GM19467 (cell line): ENCODE measurements around the gene CAPN15.

Experiments used
- ATAC-seq: cut with Tn5 transposase; IDR thresholded peaks from one replicate; pipeline ENCODE4 v1.9.1; 2021; ENCODE audit warnings: mild to moderate bottlenecking, moderate library complexity; ENCODE audit not compliant: unreplicated experiment

Gene CAPN15

DNA sequence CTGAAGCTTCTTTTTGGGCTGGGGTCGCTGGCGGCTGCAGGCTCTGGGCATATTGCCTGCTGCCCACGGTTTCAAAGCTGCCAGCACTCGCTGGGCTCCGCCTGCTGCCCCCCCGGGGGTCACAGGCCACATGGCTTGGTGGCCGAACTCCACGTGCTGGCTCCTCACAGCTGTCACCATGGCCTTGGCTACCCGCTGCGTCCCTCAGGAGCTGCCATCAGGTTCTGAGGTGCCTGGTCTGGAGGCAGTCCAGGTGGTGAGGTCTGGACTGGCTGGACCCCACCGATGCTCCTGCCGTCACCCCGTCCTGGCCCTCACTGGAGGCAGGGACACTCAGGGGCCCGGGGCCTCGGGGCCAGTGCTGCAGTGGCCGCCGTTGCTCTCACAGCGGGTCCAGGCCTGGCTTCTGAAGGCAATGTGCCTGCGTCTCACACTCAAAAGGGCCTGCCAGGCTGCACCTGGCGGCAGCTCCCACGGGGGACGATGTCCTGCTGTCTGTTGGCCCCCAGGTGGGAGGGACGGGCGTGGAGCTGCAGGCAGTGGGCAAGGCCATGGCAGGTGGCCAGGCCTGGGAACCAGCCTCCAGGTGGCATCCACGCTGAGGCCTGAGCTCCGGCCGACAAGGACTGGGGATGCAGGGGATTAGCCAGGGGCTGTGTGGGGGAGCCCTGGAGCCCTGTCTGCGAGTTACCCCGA is 13.3 kb downstream of the CAPN15 start:
- ATAC-seq, result no peak

DNA sequence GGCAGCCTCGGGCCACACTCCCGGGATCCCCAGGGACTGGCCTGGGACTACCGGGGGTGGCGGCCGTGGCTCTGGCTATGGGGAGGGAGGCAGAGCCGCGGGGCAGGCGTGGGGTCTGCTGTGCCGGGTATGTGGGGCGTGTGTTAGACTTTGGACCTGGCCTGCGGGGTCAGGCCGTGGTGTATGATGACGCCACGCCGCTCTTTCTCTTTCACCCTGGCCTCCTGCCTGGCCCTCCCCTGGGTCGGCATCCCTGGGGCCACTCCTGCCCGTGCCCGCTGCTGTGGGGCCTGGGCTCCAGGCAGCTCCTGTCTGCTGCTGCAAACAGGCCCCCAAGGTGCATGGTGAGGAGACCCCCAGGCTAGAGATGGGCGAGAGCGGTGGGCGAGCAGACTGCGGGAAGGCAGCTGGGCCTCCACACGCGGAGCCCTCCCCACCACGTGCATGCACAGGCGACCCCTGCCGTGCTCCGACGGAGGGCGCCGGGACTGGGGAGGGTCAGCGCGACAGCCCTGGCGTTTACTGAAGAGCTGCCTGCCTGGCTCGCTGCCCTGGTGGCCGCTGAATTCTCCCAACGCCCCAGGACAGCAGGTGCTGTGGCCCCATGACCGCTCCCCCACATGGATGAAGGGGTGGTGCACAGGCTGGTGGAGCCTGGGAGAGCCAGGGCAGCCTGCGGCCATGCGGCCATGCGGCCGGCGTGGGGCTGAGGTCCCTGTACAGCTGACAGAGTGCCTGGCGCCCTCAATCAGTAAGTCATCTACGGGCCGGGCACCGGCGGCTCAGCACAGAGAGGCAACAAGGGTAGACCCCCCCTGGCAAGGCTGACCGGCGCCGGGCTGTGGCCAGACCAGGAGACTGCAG is 16.0 kb downstream of the CAPN15 start:
- no peak for ATAC-seq

DNA sequence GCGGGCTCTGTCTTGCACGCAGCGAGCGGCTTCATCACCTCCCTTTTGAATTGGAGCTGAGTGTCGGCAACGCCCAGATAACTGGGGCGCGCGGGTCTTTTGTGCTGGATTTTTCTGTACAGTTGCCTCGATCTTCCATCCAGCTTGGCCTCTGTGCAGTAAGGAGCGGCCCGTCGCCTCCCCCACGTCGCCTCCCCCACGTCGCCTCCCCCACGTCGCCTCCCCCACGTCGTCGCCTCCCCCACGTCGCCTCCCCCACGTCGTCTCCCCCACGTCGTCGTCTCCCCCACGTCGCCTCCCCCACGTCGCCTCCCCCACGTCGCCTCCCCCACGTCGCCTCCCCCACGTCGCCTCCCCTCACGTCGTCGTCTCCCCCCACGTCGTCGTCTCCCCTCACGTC is 17.0 kb downstream of the CAPN15 start:
- no peak for ATAC-seq

DNA sequence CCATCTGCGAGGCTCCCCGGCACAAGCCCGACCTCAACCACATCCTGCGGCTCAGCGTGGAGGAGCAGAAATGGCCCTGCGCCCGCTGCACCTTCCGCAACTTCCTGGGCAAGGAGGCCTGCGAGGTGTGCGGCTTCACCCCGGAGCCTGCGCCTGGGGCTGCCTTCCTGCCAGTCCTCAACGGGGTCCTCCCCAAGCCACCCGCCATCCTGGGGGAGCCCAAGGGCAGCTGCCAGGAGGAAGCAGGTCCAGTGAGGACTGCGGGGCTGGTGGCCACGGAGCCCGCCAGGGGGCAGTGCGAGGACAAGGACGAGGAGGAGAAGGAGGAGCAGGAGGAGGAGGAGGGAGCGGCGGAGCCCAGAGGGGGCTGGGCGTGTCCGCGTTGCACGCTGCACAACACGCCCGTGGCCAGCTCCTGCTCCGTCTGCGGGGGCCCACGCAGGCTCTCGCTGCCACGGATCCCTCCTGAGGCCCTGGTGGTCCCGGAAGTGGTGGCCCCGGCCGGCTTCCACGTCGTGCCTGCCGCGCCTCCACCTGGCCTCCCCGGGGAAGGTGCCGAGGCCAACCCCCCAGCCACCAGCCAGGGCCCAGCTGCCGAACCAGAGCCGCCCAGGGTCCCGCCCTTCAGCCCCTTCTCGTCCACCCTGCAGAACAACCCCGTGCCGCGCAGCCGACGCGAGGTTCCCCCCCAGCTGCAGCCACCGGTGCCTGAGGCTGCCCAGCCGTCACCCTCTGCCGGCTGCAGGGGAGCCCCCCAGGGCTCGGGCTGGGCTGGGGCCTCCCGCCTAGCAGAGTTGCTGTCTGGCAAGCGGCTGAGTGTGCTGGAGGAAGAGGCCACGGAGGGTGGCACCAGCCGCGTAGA is 19.6 kb downstream of the CAPN15 start:
- no peak for ATAC-seq

DNA sequence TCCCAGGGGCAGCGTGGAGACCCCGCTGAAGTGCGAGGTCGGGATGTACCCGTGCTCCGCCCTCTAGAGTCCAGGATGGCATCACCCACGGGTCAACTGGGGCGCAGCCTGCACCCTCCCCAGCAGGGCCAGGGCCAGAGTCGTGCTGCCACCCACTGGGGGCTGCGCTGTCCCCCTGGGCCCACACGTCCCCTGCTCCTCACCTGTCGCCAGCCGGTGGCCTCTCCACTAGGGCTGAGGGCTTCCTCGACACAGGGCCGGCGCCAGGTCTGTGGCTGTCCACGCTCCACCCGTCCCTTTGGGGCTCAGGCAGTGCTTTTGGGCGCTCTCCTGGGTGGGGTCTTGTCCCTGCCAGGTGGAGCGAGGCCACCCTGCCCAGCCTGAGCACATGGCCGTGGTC is 21.1 kb downstream of the CAPN15 start:
- no peak for ATAC-seq

DNA sequence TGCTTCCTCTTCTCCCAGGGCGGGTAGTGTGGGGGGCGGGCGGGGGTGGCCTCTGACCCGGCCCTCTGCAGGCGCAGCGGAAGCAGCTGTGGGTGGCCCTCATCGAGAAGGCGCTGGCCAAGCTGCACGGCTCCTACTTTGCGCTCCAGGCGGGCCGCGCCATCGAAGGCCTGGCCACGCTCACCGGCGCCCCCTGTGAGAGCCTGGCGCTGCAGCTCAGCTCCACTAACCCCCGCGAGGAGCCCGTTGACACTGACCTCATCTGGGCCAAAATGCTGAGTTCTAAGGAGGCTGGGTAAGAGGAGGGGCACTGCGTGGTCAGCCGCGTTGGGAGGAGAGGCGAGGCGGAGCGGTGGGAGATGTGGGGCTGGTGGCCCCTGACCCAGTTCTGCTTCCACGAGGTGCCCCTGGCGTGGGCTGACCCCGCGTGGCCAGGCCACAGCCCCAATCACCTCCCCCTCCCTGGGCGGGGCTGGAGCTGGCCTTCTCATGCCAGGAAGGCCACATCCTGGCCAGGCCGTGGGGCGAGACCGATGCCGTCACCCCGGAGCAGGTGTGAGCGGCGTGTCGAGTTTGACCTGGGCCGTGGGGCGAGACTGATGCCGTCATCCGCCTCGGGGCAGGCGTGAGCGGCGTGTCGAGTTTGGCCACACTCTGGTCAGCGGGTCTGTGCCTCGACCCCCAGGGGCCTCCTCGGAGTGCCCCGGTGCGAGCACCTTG is 22.2 kb downstream of the CAPN15 start:
- ATAC-seq, result no peak

DNA sequence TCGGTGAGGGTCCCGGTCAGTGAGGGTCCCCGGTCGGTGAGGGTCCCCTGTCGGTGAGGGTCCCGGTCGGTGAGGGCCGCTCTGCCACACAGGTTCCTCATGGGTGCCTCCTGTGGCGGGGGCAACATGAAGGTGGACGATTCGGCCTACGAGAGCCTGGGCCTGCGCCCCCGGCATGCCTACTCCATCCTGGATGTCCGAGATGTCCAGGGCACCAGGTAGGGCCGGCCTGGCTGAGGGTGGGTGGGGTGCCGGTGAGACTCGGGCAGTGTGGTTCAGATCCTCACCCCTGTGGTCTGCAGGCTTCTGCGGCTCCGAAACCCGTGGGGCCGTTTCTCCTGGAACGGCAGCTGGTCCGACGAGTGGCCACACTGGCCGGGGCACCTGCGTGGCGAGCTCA is 23.7 kb downstream of the CAPN15 start:
- no peak for ATAC-seq

DNA sequence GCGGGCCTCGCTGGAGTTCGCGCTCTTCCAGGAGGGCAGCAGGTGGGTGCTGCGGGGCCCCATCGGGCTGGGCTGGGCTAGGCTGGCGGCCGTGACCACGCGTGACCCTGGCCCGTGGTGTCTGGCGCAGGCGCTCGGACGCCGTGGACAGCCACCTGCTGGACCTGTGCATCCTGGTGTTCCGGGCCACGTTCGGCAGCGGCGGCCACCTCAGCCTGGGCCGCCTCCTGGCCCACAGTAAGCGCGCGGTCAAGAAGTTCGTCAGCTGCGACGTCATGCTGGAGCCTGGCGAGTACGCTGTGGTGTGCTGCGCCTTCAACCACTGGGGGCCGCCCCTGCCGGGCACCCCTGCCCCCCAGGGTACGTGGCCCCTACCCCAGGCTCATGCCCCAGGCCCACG is 24.7 kb downstream of the CAPN15 start:
- ATAC-seq, result no peak

DNA sequence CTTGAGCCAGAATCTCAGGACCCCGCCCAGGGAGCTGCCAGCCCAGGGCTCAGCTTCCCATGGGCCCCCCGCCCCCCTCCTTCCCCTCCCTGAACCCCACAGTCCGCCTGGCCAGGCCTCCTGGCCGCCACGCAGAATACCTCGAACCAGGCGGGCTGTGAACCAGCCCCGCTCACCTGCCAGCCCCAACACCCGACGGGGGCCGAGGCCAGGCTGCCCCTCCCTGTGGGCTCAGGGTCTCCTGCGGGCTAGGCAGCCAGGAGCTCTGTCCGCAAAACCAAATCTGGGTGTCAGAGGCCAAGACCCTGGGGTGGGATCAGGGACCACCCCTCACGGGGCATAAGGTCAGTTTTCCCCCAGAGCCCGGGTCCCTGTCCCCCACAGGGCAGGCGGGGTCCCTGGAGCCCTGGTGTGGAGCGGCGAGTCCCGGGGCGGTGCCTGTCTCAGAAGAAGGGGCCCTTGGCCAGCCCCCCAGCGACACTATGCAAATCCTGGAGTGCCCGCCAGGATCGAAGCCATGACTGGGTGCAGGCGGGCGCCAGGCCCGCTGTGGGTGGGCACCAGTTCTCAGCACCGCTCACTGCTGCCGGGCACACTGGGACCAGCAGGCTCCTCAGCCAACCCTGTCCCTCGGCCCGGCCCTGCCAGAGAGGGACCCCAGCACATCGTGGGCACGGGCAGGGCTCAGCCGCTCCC is 26.2 kb downstream of the CAPN15 start:
- ATAC-seq, result no peak

DNA sequence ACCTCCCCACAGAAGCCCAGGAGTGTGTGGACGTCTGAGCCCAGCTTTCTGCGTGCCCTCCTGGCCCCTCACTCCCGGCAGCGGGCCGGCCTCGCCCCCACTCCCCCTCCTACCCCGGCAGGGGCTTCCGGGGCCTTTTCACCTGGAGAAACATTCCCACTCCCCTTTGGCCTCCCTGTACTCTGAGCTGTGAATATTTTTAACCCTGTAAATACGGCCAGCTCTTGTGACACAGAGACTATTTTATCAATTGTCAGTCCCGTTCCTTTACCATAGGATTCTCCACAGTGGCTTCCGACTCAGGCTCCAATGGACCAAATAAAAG is 26.7 kb downstream of the CAPN15 start:
- no peak for ATAC-seq

DNA sequence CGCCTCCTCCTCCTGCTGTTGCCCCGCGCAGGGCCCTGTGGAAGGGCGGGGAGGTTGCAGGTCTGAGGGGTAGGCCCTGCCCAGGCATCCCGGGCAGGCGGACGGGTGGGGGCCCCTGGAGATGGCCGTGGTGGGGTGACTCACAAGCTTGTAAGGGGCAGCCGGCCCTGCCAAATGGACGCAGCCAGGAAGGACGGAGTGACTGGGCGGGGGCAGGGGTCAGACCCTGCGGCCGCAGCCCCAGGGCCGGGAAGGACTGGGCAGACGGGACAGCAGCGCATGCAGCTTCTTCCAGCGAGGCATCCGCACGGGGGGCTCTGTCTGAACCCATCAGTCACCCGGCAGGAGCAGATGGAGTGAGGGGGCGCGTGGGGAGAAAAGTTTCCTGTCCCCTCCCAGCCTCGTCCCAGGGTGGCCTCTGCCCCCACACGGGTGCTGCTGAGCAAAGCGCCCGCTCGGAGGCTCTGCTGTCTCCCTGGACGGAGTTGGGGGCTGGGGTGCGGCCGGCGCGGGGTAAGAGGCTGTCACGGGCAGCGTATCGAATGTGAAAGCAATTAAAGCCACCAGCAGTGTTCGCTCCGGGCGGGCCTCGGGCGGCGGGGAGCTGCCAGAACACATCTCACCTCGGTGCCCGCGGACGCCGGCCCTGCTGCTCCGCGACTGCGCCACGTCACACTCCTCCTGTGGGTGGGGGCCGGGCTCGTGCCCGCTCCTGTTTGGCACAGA is 27.3 kb downstream of the CAPN15 start:
- no peak for ATAC-seq

DNA sequence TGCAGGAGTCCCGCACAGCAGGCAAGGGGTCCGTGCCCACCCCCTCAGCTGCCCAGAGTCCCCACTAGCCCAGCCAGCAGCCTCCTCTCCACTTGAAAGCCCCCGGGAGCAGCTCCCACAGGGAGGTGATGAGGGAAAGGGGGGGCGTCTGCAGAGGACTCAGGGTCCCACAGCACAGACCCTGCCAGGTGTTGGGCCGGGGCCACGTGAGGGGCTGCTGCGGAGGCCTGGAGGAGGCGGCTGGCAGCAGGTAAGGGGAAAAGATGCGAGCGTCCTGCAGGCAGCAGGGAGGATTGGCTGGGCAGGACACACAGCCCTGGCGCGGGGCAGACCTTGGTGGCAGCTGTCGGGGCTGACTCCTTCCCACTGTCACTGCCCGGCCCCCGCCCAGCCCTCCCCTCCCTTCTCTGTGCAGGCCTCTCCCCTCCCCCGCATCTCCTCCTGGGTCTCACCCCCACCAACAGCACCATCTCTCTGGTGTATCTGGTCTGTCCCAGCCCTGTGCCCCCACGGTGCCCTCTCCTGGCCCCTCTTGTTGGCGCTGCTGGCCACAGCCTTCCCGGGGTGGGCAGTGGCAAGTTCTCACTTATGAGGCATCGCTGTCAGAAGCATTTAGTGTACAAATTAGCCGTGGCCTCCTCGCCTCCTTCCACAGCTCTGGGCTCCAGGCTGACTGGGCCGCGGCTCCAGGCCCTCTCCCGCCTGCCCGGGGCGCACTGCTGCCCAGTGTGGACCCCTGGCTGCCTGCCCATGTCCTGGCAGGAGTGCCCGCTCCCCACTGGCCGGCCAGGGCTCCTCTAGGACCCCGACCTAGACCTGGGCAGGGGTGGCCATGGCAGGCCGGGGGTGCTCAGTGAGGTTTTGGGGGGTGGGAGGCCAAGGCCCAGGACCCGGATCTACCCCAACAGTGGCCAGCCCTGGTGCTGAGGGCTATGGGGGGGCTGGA is 28.3 kb downstream of the CAPN15 start:
- ATAC-seq, result no peak

DNA sequence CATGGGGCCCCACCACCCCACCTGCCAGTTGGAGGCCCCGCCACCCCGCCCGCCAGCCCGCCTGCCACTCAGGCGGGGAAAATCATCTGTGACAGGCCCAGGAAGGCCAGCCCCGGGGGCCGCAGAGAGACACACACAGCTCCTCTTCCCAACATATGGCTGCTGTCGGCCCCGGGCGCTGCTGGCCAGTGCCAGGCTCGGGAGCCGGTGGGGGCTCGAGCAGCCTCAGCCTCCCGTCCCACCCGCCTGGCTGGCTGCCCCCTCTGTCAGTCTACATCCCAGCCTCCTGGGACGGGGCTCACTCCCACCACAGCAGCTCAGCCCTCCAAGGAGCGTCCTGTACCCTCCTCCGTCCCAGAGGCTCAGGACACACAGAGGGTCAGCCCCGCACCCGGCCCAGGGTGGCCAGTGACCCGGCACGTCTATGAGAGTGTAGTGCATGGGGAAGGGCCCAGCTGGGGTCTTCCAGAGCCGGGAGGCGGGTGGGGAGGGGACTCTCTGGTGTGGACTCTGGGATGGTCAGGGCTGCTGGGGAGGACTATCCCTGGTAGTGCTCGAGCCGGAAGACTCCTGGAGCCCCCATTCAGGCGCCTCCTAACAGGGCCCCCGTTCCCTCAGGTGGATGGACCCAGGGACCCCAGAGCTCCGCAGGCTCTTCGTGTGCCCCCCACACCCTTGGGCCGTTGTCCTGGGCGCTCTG is 29.1 kb downstream of the CAPN15 start:
- no peak for ATAC-seq

DNA sequence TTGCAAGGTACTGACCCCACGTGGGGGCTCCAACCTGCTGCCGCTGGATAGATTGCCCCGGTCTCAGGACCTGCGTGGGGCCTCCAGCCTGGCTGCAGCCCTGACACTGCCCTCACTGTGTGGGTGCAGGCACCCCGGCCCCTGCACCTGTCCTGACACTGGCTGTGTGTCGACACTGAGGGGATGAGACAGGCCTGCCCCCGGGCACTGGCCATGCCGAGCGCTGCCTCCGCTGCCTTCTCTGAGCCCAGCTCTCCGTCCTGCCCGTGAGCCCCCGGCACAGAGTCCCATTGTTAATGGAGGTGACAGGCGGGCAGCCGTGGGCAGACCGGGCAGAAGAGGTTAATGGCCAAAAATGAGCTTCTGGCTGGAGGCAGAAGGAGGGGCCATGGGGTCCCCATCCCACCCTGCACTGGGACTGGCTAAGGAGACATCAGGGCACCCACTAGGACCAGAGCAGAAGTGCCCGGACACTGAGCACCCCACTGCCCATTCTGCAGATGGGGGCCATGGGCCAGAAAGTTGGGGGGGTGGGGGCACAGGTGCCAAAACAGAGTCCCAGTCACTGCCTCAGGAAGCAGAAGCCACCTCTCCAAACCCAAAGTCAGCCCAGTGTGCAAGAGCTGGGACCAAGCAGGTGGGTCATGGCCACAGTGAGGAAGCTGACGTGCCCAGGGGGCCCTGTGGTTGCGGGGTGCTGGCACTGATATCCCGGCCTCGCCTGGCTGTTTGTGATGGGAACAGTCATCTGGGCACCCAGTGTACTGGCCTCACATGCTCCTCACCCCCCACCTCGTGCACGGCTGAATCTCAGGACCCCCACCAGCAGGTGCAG is 30.2 kb downstream of the CAPN15 start:
- ATAC-seq, result no peak

DNA sequence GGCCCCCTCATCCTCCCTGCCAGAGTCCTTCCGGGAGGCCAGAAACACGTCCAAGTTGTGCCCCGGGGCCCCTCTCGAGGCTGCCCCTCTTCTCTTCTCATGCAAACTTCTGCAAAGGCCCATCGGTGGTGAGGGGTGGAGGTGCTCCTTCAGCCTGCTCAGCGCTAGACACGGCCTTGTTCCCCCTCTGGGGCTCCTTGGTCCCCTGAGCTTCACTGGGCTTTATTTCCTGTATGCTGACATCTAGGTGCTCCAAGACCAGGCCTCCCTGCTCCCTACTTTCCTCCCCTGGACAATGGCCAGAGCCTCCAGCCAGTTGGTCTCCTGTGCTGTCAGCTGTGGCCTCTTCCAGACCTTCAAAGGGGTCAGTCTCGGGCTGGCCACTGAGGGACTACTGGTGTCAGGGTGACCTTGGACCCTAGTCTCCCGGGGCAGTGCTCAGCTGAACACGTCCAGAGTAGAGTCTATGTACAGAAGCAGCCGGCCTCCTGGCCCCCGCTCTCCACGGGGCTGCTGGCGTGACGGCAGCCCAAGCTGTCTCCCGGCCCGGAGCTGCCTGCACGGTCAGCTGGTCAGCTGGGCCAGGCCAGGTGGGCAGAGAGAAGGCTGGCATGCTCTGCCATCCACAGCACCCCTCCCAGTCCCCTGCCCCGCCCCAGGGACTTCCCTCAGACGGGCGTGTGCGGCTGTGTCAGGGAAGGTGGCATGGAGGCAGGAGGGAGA is 30.9 kb downstream of the CAPN15 start:
- ATAC-seq, result no peak

DNA sequence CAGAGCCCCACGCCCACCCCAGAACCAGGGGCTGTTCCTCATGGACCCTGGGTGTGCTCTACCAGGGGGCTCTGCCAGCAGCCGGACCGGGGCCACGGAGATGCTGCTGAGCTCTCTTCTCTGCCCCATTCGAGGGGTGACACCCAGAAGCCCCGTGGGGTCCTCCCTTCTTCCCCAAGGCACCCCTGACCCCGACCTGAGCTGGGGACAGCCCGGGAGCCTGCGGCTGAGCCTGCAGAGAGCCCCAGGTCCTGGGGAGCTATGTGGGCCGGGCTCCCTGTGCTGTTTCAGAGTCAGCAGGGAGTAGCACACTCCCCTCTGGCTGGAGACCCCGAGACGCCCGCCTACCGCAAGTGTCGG is 31.5 kb downstream of the CAPN15 start:
- no peak for ATAC-seq
